ENCODE results near the gene GFY.

The GFY gene

GRCh38 chr19:49422407-49423070 lies 2.6 kb upstream of the GFY start:
- peak; percentile 66 for TF ChIP-seq CTCF (IDR thresholded peaks at IDR 0.05; ENCODE audit: borderline replicate concordance, insufficient read depth, low read depth, low read length)
- H3K4me3 ChIP-seq (ENCODE audit: low read depth, low read length): no peak overlapping the region

- no peak for TF ChIP-seq CTCF (IDR thresholded peaks at IDR 0.05; ENCODE audit: borderline replicate concordance, insufficient read depth, low read depth, low read length)
- no peak within 1 kb of the TSS for H3K4me3 ChIP-seq (ENCODE audit: low read depth, low read length)
These were observed 1.9 kb upstream of the GFY start, which contains the start of gene PTH2 for GRCh38 chr19:49423071-49423984. Gene PTH2, minus strand, starts transcription at chr19:49423441. Its CDS starts 102 bp downstream, at chr19:49423339.

- TF ChIP-seq CTCF (IDR thresholded peaks at IDR 0.05; ENCODE audit: borderline replicate concordance, insufficient read depth, low read depth, low read length): no peak
- no peak overlapping the region for H3K4me3 ChIP-seq (ENCODE audit: low read depth, low read length)
These were observed 1.2 kb upstream of the GFY start for GRCh38 chr19:49423985-49424303.

DNA sequence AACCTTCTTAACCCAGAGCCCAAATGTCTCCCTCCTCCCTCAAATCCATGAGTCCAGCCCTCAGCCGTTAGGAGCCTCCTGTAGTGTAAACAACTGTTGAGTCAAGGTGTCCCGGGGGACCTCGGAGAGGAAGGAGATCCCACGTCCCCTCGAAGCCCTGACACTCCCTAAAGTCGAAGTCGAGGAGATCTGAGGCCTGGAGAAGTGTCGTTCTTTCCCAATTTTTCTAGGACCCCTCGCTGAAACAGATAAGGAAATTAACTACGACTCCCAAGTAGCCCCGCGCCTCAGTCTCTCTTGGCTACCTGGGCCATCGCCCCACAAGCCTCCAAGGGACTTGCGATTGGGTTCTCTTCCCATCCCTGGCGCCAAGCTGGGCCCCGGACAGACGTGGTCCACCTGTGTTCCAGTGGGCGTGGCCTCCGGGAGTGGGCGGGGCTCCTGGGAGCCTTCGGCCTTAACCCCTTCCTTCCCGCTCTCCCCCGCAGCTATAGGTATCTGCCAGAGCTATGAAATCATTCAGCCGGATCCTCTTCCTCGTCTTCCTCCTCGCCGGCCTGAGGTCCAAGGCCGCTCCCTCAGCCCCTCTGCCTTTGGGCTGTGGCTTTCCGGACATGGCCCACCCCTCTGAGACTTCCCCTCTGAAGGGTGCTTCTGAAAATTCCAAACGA lies 869 bp downstream of the GFY start:
- TF ChIP-seq CTCF (IDR thresholded peaks at IDR 0.05; ENCODE audit: borderline replicate concordance, insufficient read depth, low read depth, low read length): no peak

DNA sequence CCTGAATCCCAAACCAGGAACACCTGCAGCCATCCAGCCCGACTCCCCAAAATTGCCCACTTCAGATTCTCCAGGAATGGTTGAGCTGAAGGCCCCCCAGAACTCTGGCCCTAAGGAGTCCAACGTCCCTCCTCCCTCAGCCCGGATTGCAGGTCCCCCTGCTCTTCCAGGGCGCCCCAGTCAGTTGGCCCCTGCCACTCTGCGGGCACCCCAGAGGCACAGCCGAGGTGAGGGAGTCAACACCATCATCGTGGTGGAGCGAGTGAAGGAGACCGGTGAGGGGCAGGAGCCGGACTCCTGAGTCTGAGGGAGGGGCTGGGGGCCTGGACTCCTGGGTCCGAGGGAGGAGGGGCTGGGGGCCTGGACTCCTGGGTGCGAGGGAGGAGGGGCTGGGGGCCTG lies 2.2 kb downstream of the GFY start:
- TF ChIP-seq CTCF (IDR thresholded peaks at IDR 0.05; ENCODE audit: borderline replicate concordance, insufficient read depth, low read depth, low read length): no peak
- no peak overlapping the region for H3K4me3 ChIP-seq (ENCODE audit: low read depth, low read length)

More for the DNA sequence above, 869 bp downstream of the GFY start:
- H3K4me3 ChIP-seq (ENCODE audit: low read depth, low read length): no peak overlapping the region

- TF ChIP-seq CTCF (IDR thresholded peaks at IDR 0.05; ENCODE audit: borderline replicate concordance, insufficient read depth, low read depth, low read length): no peak
- H3K4me3 ChIP-seq (ENCODE audit: low read depth, low read length): no peak overlapping the region
These were observed 2.8 kb downstream of the GFY start for GRCh38 chr19:49427855-49428546.

All from GM12875 (cell line).